UCSD-AML1 (cell line): ENCODE results near the gene TENT5C.

Experiments
- DNase-seq: peaks from one replicate; lab custom pipeline; 2025; ENCODE audit not compliant: unreplicated experiment; lab: John Stamatoyannopoulos, UW

The TENT5C gene

GRCh38 chr1:117653732-117654492 is 48.1 kb downstream of the TENT5C start:
- no peak for DNase-seq

GRCh38 chr1:117654493-117655219 is 48.8 kb downstream of the TENT5C start:
- no peak for DNase-seq

DNA sequence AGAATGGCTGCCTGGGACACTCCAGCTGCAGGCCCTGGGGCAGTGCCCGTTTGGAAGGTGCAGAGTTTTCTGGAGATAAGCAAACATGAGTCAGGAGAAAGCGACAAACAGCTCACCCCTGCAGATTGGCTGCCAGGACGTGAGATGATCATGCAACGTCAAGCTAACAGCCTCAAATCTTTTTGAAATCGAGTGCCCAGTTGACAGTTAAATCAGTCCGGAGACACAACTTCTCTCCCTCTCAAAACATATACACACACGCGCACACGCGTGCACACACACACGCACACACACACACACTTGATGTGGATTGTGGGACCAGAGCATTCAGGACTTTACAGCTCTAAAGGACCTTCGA is 49.4 kb downstream of the TENT5C start:
- DNase-seq = no peak

DNA sequence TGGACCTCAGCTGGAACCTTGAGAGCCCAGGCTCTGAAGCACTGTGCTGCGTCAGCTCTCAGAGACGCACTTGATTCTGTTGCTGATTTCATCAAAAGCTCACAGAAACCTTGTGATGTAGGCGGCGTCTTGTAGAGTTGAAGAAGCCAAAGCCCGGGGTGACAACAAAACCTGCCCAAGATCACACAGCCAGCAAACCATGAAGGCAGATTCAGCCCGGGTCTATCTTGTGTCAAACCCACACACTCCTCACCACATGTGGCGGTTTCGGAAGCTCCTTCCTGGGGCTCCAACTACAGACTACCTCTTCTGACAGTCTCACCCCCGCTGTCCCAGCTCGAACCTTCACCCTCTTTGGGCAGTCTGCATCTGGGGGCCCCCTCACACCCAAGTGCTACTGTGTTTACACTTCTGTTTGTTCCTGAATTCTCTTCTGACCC is 50.4 kb downstream of the TENT5C start:
- no peak for DNase-seq

GRCh38 chr1:117657031-117657430 is 51.2 kb downstream of the TENT5C start:
- no peak for DNase-seq

GRCh38 chr1:117657949-117658660 is 52.3 kb downstream of the TENT5C start:
- no peak for DNase-seq

GRCh38 chr1:117658676-117659075 is 52.8 kb downstream of the TENT5C start:
- no peak for DNase-seq

DNA sequence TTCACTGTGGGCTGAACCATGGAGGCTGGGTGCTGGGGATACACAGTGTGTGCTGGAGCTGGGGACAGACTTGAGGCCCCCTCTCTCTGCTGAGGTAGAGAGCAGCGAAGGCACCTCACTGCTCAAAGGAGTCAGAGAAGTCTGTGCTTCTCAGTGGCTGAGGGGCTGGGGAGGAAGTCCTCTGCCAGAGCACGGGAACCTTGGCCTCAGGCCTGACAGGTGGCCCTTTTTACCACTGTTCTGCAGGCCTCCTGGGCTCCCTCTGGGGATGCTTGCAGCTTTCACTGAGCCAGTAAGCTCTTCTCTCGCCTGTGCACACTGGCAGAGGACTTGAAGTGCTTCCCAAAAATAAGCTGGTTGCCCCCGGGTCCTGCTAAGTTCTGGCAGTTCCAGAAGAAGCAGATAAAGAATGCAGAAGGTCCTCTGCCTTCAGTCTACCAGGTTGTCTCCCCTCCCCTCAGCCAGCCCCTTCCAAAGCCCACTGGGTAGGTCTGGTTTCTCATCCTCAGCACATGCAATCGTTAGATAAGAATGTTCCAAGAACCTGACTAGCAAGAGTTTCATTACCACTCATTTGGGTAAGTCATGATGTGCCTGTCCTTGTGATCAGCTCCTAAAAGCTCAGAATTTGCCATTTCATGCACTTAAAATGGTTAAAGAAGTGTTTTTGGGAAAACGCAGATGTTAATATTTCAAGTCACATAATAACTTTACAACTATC is 53.9 kb downstream of the TENT5C start:
- no peak for DNase-seq

GRCh38 chr1:117660271-117660965 is 54.6 kb downstream of the TENT5C start:
- DNase-seq = no peak

DNA sequence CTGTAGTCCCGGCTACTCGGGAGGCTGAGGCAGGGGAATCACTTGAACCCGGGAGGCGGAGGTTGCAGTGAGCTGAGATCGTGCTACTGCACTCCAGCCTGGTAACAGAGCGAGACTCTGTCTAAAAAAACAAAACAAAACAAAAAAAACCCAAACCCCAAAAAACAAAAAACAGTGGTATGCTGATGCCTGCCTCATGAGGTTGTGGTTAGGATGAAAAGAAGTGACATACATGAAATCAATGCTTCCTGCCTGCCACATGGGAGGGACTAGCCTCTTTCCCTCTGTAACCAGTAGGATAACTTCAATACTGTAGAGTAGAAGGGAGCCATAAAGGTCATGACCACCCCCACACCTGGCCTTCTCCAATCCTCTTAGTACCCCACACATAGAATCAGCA is 55.2 kb downstream of the TENT5C start:
- no peak for DNase-seq

DNA sequence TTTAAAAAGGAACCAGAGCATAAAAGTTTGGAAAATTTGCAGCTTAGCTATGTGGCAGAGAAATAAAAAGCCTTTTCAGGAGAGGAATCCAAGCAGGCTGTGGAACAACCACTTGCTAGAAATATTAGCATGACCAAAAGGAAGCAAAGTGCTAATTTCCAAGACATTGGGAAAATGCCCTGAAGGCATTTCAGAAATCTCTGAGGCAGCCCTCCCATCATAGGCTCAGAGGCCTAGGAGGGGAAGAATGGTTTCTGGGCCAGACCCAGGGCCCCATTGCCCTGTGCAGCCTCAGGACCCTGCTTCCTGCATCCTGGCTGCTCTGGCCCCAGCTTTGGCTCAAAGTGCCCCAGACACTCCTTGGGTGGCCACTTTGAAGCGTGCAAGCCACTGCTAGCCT is 56.8 kb downstream of the TENT5C start:
- no peak for DNase-seq

DNA sequence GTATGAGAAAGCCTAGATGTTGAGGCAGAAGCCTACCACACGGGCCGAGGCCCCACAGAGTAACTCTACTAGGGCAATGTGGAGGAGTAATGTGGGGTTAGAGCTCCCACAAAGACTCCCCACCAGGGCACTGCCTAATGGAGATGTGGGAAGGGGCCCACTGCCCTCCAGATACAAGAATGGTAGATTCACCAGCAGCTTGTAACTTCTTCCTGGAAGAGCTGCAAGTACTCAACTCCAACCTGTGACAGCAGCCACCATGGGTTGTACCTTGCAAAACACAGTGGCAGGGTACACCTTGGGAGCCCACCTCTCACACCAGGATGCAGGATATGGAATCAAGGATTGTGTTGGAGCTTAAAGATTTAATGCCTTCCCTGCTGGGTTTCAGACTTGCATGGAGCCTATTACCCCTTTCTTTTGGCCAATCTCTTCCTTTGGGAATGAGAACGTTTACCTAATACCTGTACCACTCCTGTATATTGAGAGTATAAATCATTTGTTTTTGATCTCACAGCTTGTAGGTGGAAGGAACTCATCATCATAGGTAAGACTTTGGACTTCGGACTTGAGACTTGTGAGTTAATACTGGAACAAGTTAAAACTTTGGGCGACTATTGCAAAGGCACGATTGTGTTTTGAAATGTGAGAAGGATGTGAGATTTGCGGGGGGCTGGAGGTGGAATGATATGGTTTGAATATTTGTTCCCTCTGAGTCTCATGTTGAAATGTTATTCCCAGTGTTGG is 57.5 kb downstream of the TENT5C start:
- no peak for DNase-seq

DNA sequence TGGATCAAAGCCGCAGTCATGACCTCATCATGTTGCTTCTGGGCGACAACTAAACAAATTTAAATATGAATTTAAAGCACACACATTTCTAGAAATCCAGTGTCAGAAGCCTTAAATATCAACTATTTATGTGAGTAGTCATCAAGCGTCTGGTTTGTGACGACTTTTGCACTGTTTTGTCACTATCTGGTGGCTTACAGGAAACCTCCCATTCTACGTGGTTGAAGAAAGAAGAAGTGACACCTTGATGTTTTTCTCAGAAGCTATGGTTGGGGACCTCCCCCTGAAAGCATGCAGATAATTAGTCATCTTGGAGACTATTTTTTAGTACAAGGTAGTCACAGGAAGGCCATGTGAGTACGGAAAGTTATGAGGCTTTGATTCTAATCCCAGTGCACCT is 58.5 kb downstream of the TENT5C start:
- DNase-seq = no peak

- DNase-seq = no peak
These were observed 59.9 kb downstream of the TENT5C start for GRCh38 chr1:117665556-117666270.

DNA sequence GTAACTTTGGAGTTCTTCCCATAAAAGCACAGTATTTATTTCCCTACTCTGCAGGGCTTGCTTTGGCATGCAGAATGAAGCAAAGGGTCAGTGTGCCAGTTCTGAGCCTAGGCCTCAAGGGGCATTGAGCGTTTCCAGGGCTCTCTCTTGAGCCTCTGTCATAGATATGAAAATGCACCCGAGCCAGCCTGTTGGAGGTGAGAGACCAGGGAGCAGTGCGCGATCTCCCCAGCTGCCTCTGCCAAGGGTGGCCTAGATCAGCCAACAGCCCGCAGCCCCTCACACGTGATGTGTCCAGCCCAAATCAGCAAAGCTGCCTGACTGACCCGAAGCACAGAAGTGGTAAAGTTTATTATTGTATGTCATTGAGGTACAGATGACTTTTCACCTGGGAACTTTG is 63.7 kb downstream of the TENT5C start:
- no peak for DNase-seq

- DNase-seq = no peak
These were observed 65.3 kb downstream of the TENT5C start for GRCh38 chr1:117670976-117671780.

- peak; percentile 30 for DNase-seq
These were observed 66.1 kb downstream of the TENT5C start for GRCh38 chr1:117671781-117672501.

GRCh38 chr1:117672756-117673155 is 66.9 kb downstream of the TENT5C start:
- DNase-seq = no peak
